IMR-90 (cell line): ENCODE data around the gene DHX34.

Experiments used
- CTCF ChIP-seq: conservative IDR thresholded peaks from 2 replicates; pipeline ENCODE4 v1.5.1; 2012; ENCODE audit warnings: mild to moderate bottlenecking, low read depth, low read length, improper control_type of control experiment
- FOS ChIP-seq: fragments of 150-350 bp; IDR thresholded peaks from 2 replicates; pipeline ENCODE4 v1.6.1; 2016; ENCODE audit warnings: low read depth, low read length
- MAFK ChIP-seq: IDR thresholded peaks from 2 replicates; pipeline ENCODE4 v1.6.1; 2012; ENCODE audit warnings: low read depth, low read length, improper control_type of control experiment
- MAZ ChIP-seq: IDR thresholded peaks from 2 replicates; pipeline ENCODE4 v1.6.1; 2012; ENCODE audit warnings: low read depth, mild to moderate bottlenecking, low read length, improper control_type of control experiment, moderate library complexity, borderline replicate concordance
- MXI1 ChIP-seq: IDR thresholded peaks from 2 replicates; pipeline ENCODE4 v1.6.1; 2012; ENCODE audit warnings: low read depth, mild to moderate bottlenecking, low read length, moderate library complexity, borderline replicate concordance
- NFE2L2 ChIP-seq: fragments of 150-350 bp; IDR thresholded peaks from 2 replicates; pipeline ENCODE4 v1.6.1; 2016; ENCODE audit warnings: low read depth, mild to moderate bottlenecking, low read length
- POLR2A ChIP-seq: IDR thresholded peaks from 2 replicates; pipeline ENCODE4 v1.6.1; 2012; ENCODE audit warnings: mild to moderate bottlenecking, low read depth, low read length
- RAD21 ChIP-seq: IDR thresholded peaks from 2 replicates; pipeline ENCODE4 v1.6.1; 2012; ENCODE audit warnings: low read length, improper control_type of control experiment
- RCOR1 ChIP-seq: IDR thresholded peaks from 2 replicates; pipeline ENCODE4 v1.6.1; 2012; ENCODE audit warnings: mild to moderate bottlenecking, low read length, improper control_type of control experiment; ENCODE audit not compliant: insufficient replicate concordance
- SMC3 ChIP-seq: fragments of 150-350 bp; IDR thresholded peaks from 2 replicates; pipeline ENCODE4 v1.6.1; 2016; ENCODE audit warnings: low read depth, mild to moderate bottlenecking, antibody characterized with exemption, low read length, moderate library complexity
- USF2 ChIP-seq: fragments of 150-350 bp; IDR thresholded peaks from 2 replicates; pipeline ENCODE4 v1.6.1; 2017; ENCODE audit warnings: mild to moderate bottlenecking, antibody characterized with exemption, low read length, low read depth

GRCh38 chr19:47379381-47379938 lies 30.3 kb downstream of the DHX34 start:
- TF ChIP-seq RAD21 (no peak), POLR2A (no peak), MAFK (no peak), CTCF (no peak), USF2 (no peak), FOS (no peak), RCOR1 (no peak), SMC3 (no peak), MAZ (no peak), MXI1 (no peak), NFE2L2 (no peak)
